Karpas-422 (cell line): ENCODE data around the gene GGPS1. TPM values are rescaled to one million over a fixed set of nuclear protein-coding genes. Genes with fewer than 3 reads are reported as not detected.
"Not testable (repeated sequence)": the region's sequence is repeated elsewhere in the genome, so short reads cannot be mapped to it uniquely, and the experiment has no call there.

Source experiments
- DNase-seq: peaks from one replicate; pipeline ENCODE4 v3.0.0-alpha.2; 2015
- H2AFZ ChIP-seq: fragments of 200-600 bp; sonication (generic); 2 replicates; pipeline ENCODE4 v1.6.1; 2014; ENCODE audit warnings: antibody characterized with exemption, low read length, mixed read lengths
- H3K27ac ChIP-seq: fragments of 200-600 bp; sonication (generic); 2 replicates; pipeline ENCODE4 v1.5.1; 2014; ENCODE audit warnings: mild to moderate bottlenecking, low read length, moderate library complexity
- H3K27me3 ChIP-seq: fragments of 200-600 bp; sonication (generic); 2 replicates; pipeline ENCODE4 v1.6.1; 2014; ENCODE audit warnings: low read length, mixed read lengths
- H3K36me3 ChIP-seq: fragments of 200-600 bp; sonication (generic); 2 replicates; pipeline ENCODE4 v1.6.1; 2014; ENCODE audit warnings: low read length, mixed read lengths; ENCODE audit not compliant: insufficient read depth
- H3K4me1 ChIP-seq: fragments of 200-600 bp; sonication (generic); 2 replicates; pipeline ENCODE4 v1.6.1; 2014; ENCODE audit warnings: mild to moderate bottlenecking, low read length, mixed read lengths
- H3K4me2 ChIP-seq: fragments of 200-600 bp; sonication (generic); 2 replicates; pipeline ENCODE4 v1.6.1; 2014; ENCODE audit warnings: low read length, low read depth, mild to moderate bottlenecking; ENCODE audit not compliant: poor library complexity, severe bottlenecking
- H3K4me3 ChIP-seq: fragments of 200-600 bp; sonication (generic); 2 replicates; pipeline ENCODE4 v1.5.1; 2014; ENCODE audit warnings: mild to moderate bottlenecking, antibody characterized with exemption, low read length, mixed read lengths
- H3K79me2 ChIP-seq: fragments of 200-600 bp; sonication (generic); 2 replicates; pipeline ENCODE4 v1.6.1; 2014; ENCODE audit warnings: mild to moderate bottlenecking, low read length, mixed read lengths
- H3K9ac ChIP-seq: fragments of 200-600 bp; sonication (generic); 2 replicates; pipeline ENCODE4 v1.6.0; 2014; ENCODE audit warnings: low read length
- H3K9me2 ChIP-seq: fragments of 200-600 bp; sonication (generic), shearing (Covaris generic); replicated peaks from 2 replicates; pipeline ENCODE4 v1.6.0; 2014; ENCODE audit warnings: mild to moderate bottlenecking, low read length, moderate library complexity; ENCODE audit not compliant: insufficient read depth
- H3K9me3 ChIP-seq: fragments of 300-700, 200-600 bp; sonication (generic); 2 replicates; pipeline ENCODE4 v1.6.1; 2014; ENCODE audit warnings: low read length, mixed read lengths
- H4K20me1 ChIP-seq: fragments of 200-600 bp; sonication (generic); 2 replicates; pipeline ENCODE4 v1.6.1; 2014; ENCODE audit warnings: mild to moderate bottlenecking, antibody characterized with exemption, low read length, low read depth; ENCODE audit not compliant: insufficient read depth
- total RNA-seq: library from RNA; depleted of rRNA; stranded (reverse); fragments of >200 nt; shearing (Covaris generic); gene quantifications from 2 replicates; pipeline ENCODE4 v1.2.3, GENCODE V29; 2014; ENCODE audit warnings: low replicate concordance; rRNA removed

GGPS1 gene
- 13.9 and 45.3 TPM in 2 replicates for total RNA-seq

GRCh38 chr1:235328271-235329138, at the start of gene GGPS1:
GGPS1 (plus strand) TSS chr1:235328570; CDS start chr1:235335265, 6,695 bp downstream.
- H3K9me3 ChIP-seq: no peaks in the 10 kb centered on the region
- peak within 1 kb of the TSS; percentile 82 for H3K4me3 ChIP-seq
- peak within 1 kb of the TSS; percentile 94 for H3K4me2 ChIP-seq
- H3K9ac ChIP-seq: peak within 1 kb of the TSS; percentile 92
- peaks cover 22% of the 10 kb centered on the region for H4K20me1 ChIP-seq
- H3K27ac ChIP-seq: peak within 1 kb of the TSS; percentile 91
- H3K9me2 ChIP-seq: no peaks in the 10 kb centered on the region
- peaks cover 40% of the 10 kb centered on the region for H3K4me1 ChIP-seq
- DNase-seq: peak; percentile 100
- peaks cover 86% of the 10 kb centered on the region for H3K79me2 ChIP-seq
- peaks cover 18% of the 10 kb centered on the region; the same call in 1 of the 2 replicates for H3K36me3 ChIP-seq
- no peaks in the 10 kb centered on the region for H3K27me3 ChIP-seq
- peak within 1 kb of the TSS; percentile 63; the same call in 1 of the 2 replicates for H2AFZ ChIP-seq

GRCh38 chr1:235278915-235279292, 49.5 kb upstream of the GGPS1 start:
- Histone ChIP-seq H3K9me2 (no peaks in the 10 kb centered on the region), H3K9me3 (no peaks in the 10 kb centered on the region), H3K36me3 (no peaks in the 10 kb centered on the region), H3K4me3 (no peak overlapping the region), H2AFZ (no peak overlapping the region), H3K4me2 (no peak overlapping the region), H4K20me1 (no peaks in the 10 kb centered on the region), H3K9ac (no peak overlapping the region), H3K27me3 (no peaks in the 10 kb centered on the region), H3K79me2 (peaks cover 96% of the 10 kb centered on the region), H3K27ac (no peak overlapping the region), H3K4me1 (peaks cover 48% of the 10 kb centered on the region)
- no peak for DNase-seq

DNA sequence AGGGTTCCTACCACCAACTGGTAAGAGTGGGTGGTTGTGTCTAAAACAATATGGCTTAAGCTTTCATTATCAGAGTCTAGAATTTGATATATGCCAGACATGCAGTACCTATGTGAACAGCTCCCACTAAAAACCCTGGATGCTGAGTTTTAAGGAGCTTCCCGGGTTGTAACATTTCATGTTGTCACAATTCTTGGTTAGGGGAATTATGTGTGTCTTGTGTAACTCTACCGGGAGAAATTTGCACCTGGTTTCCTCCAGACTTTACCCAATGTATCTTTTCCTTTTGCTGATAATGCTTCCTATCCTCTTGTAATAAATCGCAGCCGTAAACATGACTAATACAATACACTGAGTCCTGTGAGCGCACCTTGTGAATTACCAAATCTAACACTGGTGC, 48.7 kb upstream of the GGPS1 start:
- Histone ChIP-seq H3K36me3 (no peaks in the 10 kb centered on the region), H3K4me3 (no peak overlapping the region), H3K27ac (no peak overlapping the region), H3K9me3 (no peaks in the 10 kb centered on the region), H3K9me2 (no peaks in the 10 kb centered on the region), H2AFZ (no peak overlapping the region), H3K4me1 (peaks cover 47% of the 10 kb centered on the region), H4K20me1 (peaks cover 3% of the 10 kb centered on the region; the same call in 1 of the 2 replicates), H3K9ac (no peak overlapping the region), H3K27me3 (no peaks in the 10 kb centered on the region), H3K79me2 (peaks cover 96% of the 10 kb centered on the region), H3K4me2 (no peak overlapping the region)
- no peak for DNase-seq

GRCh38 chr1:235280467-235280866, 47.9 kb upstream of the GGPS1 start:
- H3K9ac ChIP-seq: no peak overlapping the region
- no peaks in the 10 kb centered on the region for H3K9me2 ChIP-seq
- H3K4me1 ChIP-seq: peaks cover 39% of the 10 kb centered on the region
- H3K36me3 ChIP-seq: no peaks in the 10 kb centered on the region
- H3K9me3 ChIP-seq: no peaks in the 10 kb centered on the region
- no peak overlapping the region for H2AFZ ChIP-seq
- H3K4me3 ChIP-seq: no peak overlapping the region
- no peak overlapping the region for H3K27ac ChIP-seq
- H4K20me1 ChIP-seq: peaks cover 3% of the 10 kb centered on the region; the same call in 1 of the 2 replicates
- H3K4me2 ChIP-seq: no peak overlapping the region
- H3K27me3 ChIP-seq: no peaks in the 10 kb centered on the region
- DNase-seq: no peak
- peaks cover 96% of the 10 kb centered on the region for H3K79me2 ChIP-seq

- Histone ChIP-seq H3K79me2 (peaks cover 98% of the 10 kb centered on the region), H3K4me1 (peaks cover 13% of the 10 kb centered on the region)
- DNase-seq, H3K4me3 ChIP-seq, H3K27me3 ChIP-seq, H3K9me3 ChIP-seq, H3K36me3 ChIP-seq, H3K9ac ChIP-seq, H3K27ac ChIP-seq, H2AFZ ChIP-seq, H4K20me1 ChIP-seq, H3K4me2 ChIP-seq, H3K9me2 ChIP-seq: not testable (repeated sequence)
These were observed 44.7 kb upstream of the GGPS1 start for GRCh38 chr1:235283636-235284035.

GRCh38 chr1:235284231-235284769, 44.1 kb upstream of the GGPS1 start:
- Histone ChIP-seq H4K20me1 (peaks cover 3% of the 10 kb centered on the region; the same call in 1 of the 2 replicates), H3K27me3 (no peaks in the 10 kb centered on the region), H2AFZ (no peak overlapping the region), H3K9me3 (no peaks in the 10 kb centered on the region), H3K4me1 (peaks cover 11% of the 10 kb centered on the region), H3K79me2 (peaks cover 98% of the 10 kb centered on the region), H3K4me3 (no peak overlapping the region), H3K9ac (no peak overlapping the region), H3K4me2 (no peak overlapping the region), H3K27ac (no peak overlapping the region), H3K36me3 (no peaks in the 10 kb centered on the region), H3K9me2 (no peaks in the 10 kb centered on the region)
- DNase-seq: no peak

DNA sequence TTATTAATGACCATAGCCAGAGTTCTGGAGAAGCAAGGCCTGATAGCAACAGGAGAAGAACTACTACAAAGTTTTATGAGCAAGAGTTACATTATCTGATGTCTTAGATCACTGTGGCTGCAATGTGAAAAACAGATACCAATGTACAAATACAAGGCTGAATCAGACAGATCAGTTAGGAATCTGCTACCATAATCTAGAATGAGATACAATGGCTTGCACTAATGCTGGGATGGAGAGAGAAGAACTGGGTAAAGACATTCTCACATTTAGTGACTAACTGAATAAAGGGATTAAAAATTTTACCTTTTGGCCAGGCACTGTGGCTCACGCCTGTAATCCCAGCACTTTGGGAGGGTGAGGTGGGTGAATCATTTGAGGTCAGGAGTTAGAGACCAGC, 41.7 kb upstream of the GGPS1 start:
- H3K9me2 ChIP-seq: no peaks in the 10 kb centered on the region
- H3K27ac ChIP-seq: no peak overlapping the region
- H3K36me3 ChIP-seq: no peaks in the 10 kb centered on the region
- H3K4me3 ChIP-seq: no peak overlapping the region
- H3K9ac ChIP-seq: no peak overlapping the region
- no peaks in the 10 kb centered on the region for H3K9me3 ChIP-seq
- peaks cover 97% of the 10 kb centered on the region for H3K79me2 ChIP-seq
- no peaks in the 10 kb centered on the region for H3K27me3 ChIP-seq
- peaks cover 3% of the 10 kb centered on the region; the same call in 1 of the 2 replicates for H4K20me1 ChIP-seq
- H3K4me1 ChIP-seq: peaks cover 7% of the 10 kb centered on the region; the same call in 1 of the 2 replicates
- H3K4me2 ChIP-seq: no peak overlapping the region
- no peak for DNase-seq
- no peak overlapping the region for H2AFZ ChIP-seq

GRCh38 chr1:235287208-235287882, 41.0 kb upstream of the GGPS1 start:
- Histone ChIP-seq H3K27me3 (no peaks in the 10 kb centered on the region), H3K9me2 (no peaks in the 10 kb centered on the region), H3K4me1 (peaks cover 10% of the 10 kb centered on the region; the same call in 1 of the 2 replicates), H3K9ac (no peak overlapping the region), H4K20me1 (peaks cover 3% of the 10 kb centered on the region; the same call in 1 of the 2 replicates), H3K9me3 (no peaks in the 10 kb centered on the region), H3K4me3 (no peak overlapping the region), H3K27ac (no peak overlapping the region), H3K36me3 (no peaks in the 10 kb centered on the region), H3K79me2 (peaks cover 97% of the 10 kb centered on the region), H2AFZ (no peak overlapping the region), H3K4me2 (no peak overlapping the region)
- no peak for DNase-seq
